A673 (cell line): ENCODE results near the gene TMEM229B. TPM values are rescaled to one million over a fixed set of nuclear protein-coding genes. Genes with fewer than 3 reads are reported as not detected.

Source experiments
- BruUV-seq: library from RNA; stranded (reverse); fragments of 400-500 nt; replicated peaks from 2 replicates; lab custom pipeline; 2021; lab: Mats Ljungman, UMichigan
- CTCF ChIA-PET: fragments of 300-600 bp; sonication (Branson Sonifier 250); formaldehyde crosslinking; loops from one replicate; lab custom pipeline; 2022; ENCODE audit warnings: antibody characterized with exemption; lab: Charles Lee
- POLR2A ChIA-PET: fragments of 300-600 bp; sonication (Branson Sonifier 250); formaldehyde crosslinking; loops from one replicate; lab custom pipeline; 2022; ENCODE audit warnings: antibody characterized with exemption; ENCODE audit not compliant: low non-redundant PET; lab: Charles Lee
- DNase-seq: peaks from one replicate; pipeline ENCODE4 v3.0.0-alpha.2; 2015; ENCODE audit warnings: low spot score
- H3K27ac ChIP-seq: fragments of 200-600 bp; sonication (generic); 2 replicates; pipeline ENCODE4 v1.5.1; 2016; ENCODE audit warnings: mixed run types, low read depth, mild to moderate bottlenecking, mixed read lengths, antibody characterized with exemption, low read length; ENCODE audit not compliant: poor library complexity, severe bottlenecking
- H3K27me3 ChIP-seq: fragments of 200-600 bp; sonication (generic); replicated peaks from 2 replicates; pipeline ENCODE4 v1.6.1; 2017; ENCODE audit warnings: mixed run types, low read depth, mild to moderate bottlenecking, mixed read lengths, antibody characterized with exemption, low read length; ENCODE audit not compliant: insufficient read depth, poor library complexity
- H3K36me3 ChIP-seq: fragments of 200-600 bp; sonication (generic); 2 replicates; pipeline ENCODE4 v1.6.1; 2016; ENCODE audit warnings: mixed run types, mild to moderate bottlenecking, mixed read lengths, antibody characterized with exemption, low read length; ENCODE audit not compliant: insufficient read depth, poor library complexity, severe bottlenecking
- H3K4me1 ChIP-seq: fragments of 200-600 bp; sonication (generic); 2 replicates; pipeline ENCODE4 v1.6.1; 2017; ENCODE audit warnings: mixed run types, mild to moderate bottlenecking, mixed read lengths, antibody characterized with exemption, low read length; ENCODE audit not compliant: insufficient read depth, poor library complexity, severe bottlenecking
- H3K4me3 ChIP-seq: fragments of 200-600 bp; sonication (generic); 2 replicates; pipeline ENCODE4 v1.5.1; 2016; ENCODE audit warnings: low read depth, mixed run types, mild to moderate bottlenecking, mixed read lengths, low read length; ENCODE audit not compliant: poor library complexity, severe bottlenecking
- H3K9me3 ChIP-seq: fragments of 200-600 bp; sonication (generic); 2 replicates; pipeline ENCODE4 v1.6.1; 2016; ENCODE audit warnings: mixed run types, low read depth, mild to moderate bottlenecking, mixed read lengths, antibody characterized with exemption, low read length; ENCODE audit not compliant: poor library complexity, severe bottlenecking
- CTCF ChIP-seq: fragments of 300-800, 200-600 bp; sonication (generic); conservative IDR thresholded peaks from 2 replicates; pipeline ENCODE4 v1.5.1; 2017; ENCODE audit warnings: low read depth, mild to moderate bottlenecking, antibody characterized with exemption, low read length, moderate library complexity, mixed read lengths
- EZH2 ChIP-seq: fragments of 200-600 bp; sonication (generic); IDR thresholded peaks from 2 replicates; pipeline ENCODE4 v1.6.1; 2017; ENCODE audit warnings: borderline replicate concordance, low read depth, mild to moderate bottlenecking, mixed read lengths, antibody characterized with exemption, low read length; ENCODE audit not compliant: poor library complexity, severe bottlenecking
- intact Hi-C: fragments of 100-400 bp; cut with micrococcal nuclease; formaldehyde crosslinking; loops from one replicate; pipeline ENCODE4 v1.10.0; 2022; ENCODE audit not compliant: unreplicated experiment
- total RNA-seq: library from RNA; stranded (reverse); gene quantifications from 2 replicates; pipeline ENCODE4 v1.2.3, GENCODE V29; 2021

TMEM229B gene
- total RNA-seq, 1 experiment from 2014 or later = not detected

GRCh38 chr14:67468378-67468730, 20.2 kb downstream of the TMEM229B start:
- H3K36me3 ChIP-seq = no peaks in the 10 kb centered on the region
- TF ChIP-seq CTCF (no peak), EZH2 (no peak)
- no peak overlapping the region for H3K27ac ChIP-seq
- intact Hi-C loops = no loop called here
- H3K9me3 ChIP-seq = no peaks in the 10 kb centered on the region
- no peak for DNase-seq
- BruUV-seq = no TSS peak
- ChIA-PET POLR2A (no interaction called here), CTCF (no interaction called here)
- H3K4me3 ChIP-seq = no peak overlapping the region
- H3K4me1 ChIP-seq = no peaks in the 10 kb centered on the region
- no peaks in the 10 kb centered on the region for H3K27me3 ChIP-seq

GRCh38 chr14:67467134-67467533, 21.4 kb downstream of the TMEM229B start:
- BruUV-seq = no TSS peak
- H3K27ac ChIP-seq = no peak overlapping the region
- H3K36me3 ChIP-seq = no peaks in the 10 kb centered on the region
- DNase-seq = no peak
- no peak for TF ChIP-seq CTCF
- TF ChIP-seq EZH2 = no peak
- H3K9me3 ChIP-seq = no peaks in the 10 kb centered on the region
- no peaks in the 10 kb centered on the region for H3K4me1 ChIP-seq
- CTCF ChIA-PET = interaction anchor here (0.7 kb wide), 1 partner anchor 41 kb away, joined by 7 read pairs; no protein-coding TSS in a partner anchor
- intact Hi-C loops = no loop called here
- POLR2A ChIA-PET = no interaction called here
- H3K27me3 ChIP-seq = no peaks in the 10 kb centered on the region
- no peak overlapping the region for H3K4me3 ChIP-seq

GRCh38 chr14:67464879-67465278, 23.6 kb downstream of the TMEM229B start:
- intact Hi-C loops = no loop called here
- Histone ChIP-seq H3K9me3 (no peaks in the 10 kb centered on the region), H3K4me1 (no peaks in the 10 kb centered on the region), H3K27ac (no peak overlapping the region), H3K4me3 (no peak overlapping the region), H3K36me3 (no peaks in the 10 kb centered on the region), H3K27me3 (no peaks in the 10 kb centered on the region)
- no TSS peak for BruUV-seq
- TF ChIP-seq EZH2 = no peak
- TF ChIP-seq CTCF = no peak
- no peak for DNase-seq
- CTCF ChIA-PET = no interaction called here
- POLR2A ChIA-PET = no interaction called here
